ENCODE results near the gene PTPRJ. TPM values are rescaled to one million over a fixed set of nuclear protein-coding genes. Genes with fewer than 3 reads are reported as not detected.

The PTPRJ gene
- total RNA-seq, 1 experiment from 2014 or later, result 1.5 TPM

GRCh38 chr11:48081151-48082010 is 101.0 kb downstream of the PTPRJ start:
- in situ Hi-C loops (cut with HindIII; ENCODE audit: low sequenced_read_pairs), result no loop called here
- DNase-seq (ENCODE audit: low spot score), result peak; percentile 94

- in situ Hi-C loops (cut with HindIII; ENCODE audit: low sequenced_read_pairs), result no loop called here
- no peak for DNase-seq (ENCODE audit: low spot score)
Measured at GRCh38 chr11:48082771-48083170, 102.4 kb downstream of the PTPRJ start.

GRCh38 chr11:48083421-48083820 is 103.1 kb downstream of the PTPRJ start:
- in situ Hi-C loops (cut with HindIII; ENCODE audit: low sequenced_read_pairs), result no loop called here
- DNase-seq (ENCODE audit: low spot score), result no peak

GRCh38 chr11:48085688-48086087 is 105.3 kb downstream of the PTPRJ start:
- in situ Hi-C loops (cut with HindIII; ENCODE audit: low sequenced_read_pairs), result no loop called here
- DNase-seq (ENCODE audit: low spot score), result no peak

- in situ Hi-C loops (cut with HindIII; ENCODE audit: low sequenced_read_pairs), result no loop called here
- DNase-seq (ENCODE audit: low spot score), result no peak
Measured at GRCh38 chr11:48087422-48087821, 107.1 kb downstream of the PTPRJ start.

GRCh38 chr11:48087974-48088681 is 107.8 kb downstream of the PTPRJ start:
- in situ Hi-C loops (cut with HindIII; ENCODE audit: low sequenced_read_pairs), result no loop called here
- DNase-seq (ENCODE audit: low spot score), result peak; percentile 61

- in situ Hi-C loops (cut with HindIII; ENCODE audit: low sequenced_read_pairs), result no loop called here
- peak; percentile 88 for DNase-seq (ENCODE audit: low spot score)
Measured at GRCh38 chr11:48088682-48089050, 108.3 kb downstream of the PTPRJ start.

GRCh38 chr11:48090174-48090573 is 109.8 kb downstream of the PTPRJ start:
- DNase-seq (ENCODE audit: low spot score), result no peak
- in situ Hi-C loops (cut with HindIII; ENCODE audit: low sequenced_read_pairs), result no loop called here

- in situ Hi-C loops (cut with HindIII; ENCODE audit: low sequenced_read_pairs), result no loop called here
- DNase-seq (ENCODE audit: low spot score), result no peak
Measured at GRCh38 chr11:48091426-48092102, 111.2 kb downstream of the PTPRJ start.

GRCh38 chr11:48093323-48093722 is 113.0 kb downstream of the PTPRJ start:
- no peak for DNase-seq (ENCODE audit: low spot score)
- in situ Hi-C loops (cut with HindIII; ENCODE audit: low sequenced_read_pairs), result no loop called here

- peak; percentile 16 for DNase-seq (ENCODE audit: low spot score)
- in situ Hi-C loops (cut with HindIII; ENCODE audit: low sequenced_read_pairs), result no loop called here
Measured at GRCh38 chr11:48093795-48094642, 113.7 kb downstream of the PTPRJ start.

- in situ Hi-C loops (cut with HindIII; ENCODE audit: low sequenced_read_pairs), result no loop called here
- DNase-seq (ENCODE audit: low spot score), result peak; percentile 20
Measured at GRCh38 chr11:48094643-48095339, 114.4 kb downstream of the PTPRJ start.

- in situ Hi-C loops (cut with HindIII; ENCODE audit: low sequenced_read_pairs), result no loop called here
- DNase-seq (ENCODE audit: low spot score), result no peak
Measured at GRCh38 chr11:48095779-48096470, 115.6 kb downstream of the PTPRJ start.

GRCh38 chr11:48096588-48097525 is 116.5 kb downstream of the PTPRJ start:
- no peak for DNase-seq (ENCODE audit: low spot score)
- in situ Hi-C loops (cut with HindIII; ENCODE audit: low sequenced_read_pairs), result no loop called here

GRCh38 chr11:48098024-48098423 is 117.7 kb downstream of the PTPRJ start:
- in situ Hi-C loops (cut with HindIII; ENCODE audit: low sequenced_read_pairs), result no loop called here
- DNase-seq (ENCODE audit: low spot score), result no peak

- DNase-seq (ENCODE audit: low spot score), result no peak
- in situ Hi-C loops (cut with HindIII; ENCODE audit: low sequenced_read_pairs), result loop anchor here (25.0 kb wide), 1 partner anchor 163 kb away; no protein-coding TSS in a partner anchor
Measured at GRCh38 chr11:48099916-48100446, 119.6 kb downstream of the PTPRJ start.

Measured in G401 (cell line).